HG03103 (cell line): ENCODE data around the gene EFCAB11.
"Not testable (repeated sequence)": the region's sequence is repeated elsewhere in the genome, so short reads cannot be mapped to it uniquely, and the experiment has no call there.

Experiments used
- ATAC-seq: cut with Tn5 transposase; IDR thresholded peaks from one replicate; pipeline ENCODE4 v1.9.1; 2021; ENCODE audit warnings: low read depth; ENCODE audit not compliant: unreplicated experiment

Gene EFCAB11

DNA sequence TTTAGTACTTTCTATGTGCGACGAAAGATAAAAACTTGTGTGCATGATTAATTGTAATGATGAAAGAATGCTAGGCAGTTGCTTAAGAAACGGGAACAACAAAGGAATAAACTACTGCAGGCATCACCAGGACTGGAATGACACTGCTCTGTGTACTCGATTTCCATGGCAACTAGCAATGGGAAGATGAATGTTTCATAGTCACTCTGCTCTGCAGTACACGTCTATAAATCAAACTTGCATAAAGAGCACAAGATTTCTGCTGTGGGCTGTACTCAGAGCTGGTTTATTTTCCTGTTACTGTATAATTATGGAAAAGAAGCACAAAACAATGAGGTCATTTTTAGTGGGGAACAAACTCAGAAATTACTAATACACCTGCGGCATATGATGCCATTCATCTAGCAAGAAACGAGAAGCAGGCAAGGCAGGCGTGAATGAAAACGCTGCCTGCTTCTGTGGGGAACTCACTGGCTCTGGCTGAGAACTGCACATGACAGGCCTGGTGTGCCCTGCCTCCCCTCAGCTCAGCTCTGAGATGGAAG lies 41.8 kb downstream of the EFCAB11 start:
- no peak for ATAC-seq

DNA sequence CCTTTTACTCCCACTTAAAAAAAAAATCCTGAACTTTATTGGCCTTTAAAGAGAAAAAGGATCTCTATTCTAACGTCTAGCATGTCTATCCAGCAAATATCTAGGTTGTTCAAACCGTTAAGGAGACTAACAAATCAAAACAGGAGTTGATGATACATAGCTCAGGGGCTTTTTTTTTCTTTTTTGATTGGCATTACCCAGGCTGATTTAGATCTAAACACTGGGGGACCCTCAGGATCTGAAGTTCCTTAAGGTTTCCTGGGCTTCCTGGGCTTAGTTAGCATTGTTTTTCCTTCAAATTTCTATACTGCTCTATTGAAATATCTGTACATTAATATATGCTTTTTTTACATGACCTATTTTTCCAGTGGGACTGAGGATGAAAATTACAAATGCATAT lies 42.3 kb downstream of the EFCAB11 start:
- ATAC-seq: no peak

DNA sequence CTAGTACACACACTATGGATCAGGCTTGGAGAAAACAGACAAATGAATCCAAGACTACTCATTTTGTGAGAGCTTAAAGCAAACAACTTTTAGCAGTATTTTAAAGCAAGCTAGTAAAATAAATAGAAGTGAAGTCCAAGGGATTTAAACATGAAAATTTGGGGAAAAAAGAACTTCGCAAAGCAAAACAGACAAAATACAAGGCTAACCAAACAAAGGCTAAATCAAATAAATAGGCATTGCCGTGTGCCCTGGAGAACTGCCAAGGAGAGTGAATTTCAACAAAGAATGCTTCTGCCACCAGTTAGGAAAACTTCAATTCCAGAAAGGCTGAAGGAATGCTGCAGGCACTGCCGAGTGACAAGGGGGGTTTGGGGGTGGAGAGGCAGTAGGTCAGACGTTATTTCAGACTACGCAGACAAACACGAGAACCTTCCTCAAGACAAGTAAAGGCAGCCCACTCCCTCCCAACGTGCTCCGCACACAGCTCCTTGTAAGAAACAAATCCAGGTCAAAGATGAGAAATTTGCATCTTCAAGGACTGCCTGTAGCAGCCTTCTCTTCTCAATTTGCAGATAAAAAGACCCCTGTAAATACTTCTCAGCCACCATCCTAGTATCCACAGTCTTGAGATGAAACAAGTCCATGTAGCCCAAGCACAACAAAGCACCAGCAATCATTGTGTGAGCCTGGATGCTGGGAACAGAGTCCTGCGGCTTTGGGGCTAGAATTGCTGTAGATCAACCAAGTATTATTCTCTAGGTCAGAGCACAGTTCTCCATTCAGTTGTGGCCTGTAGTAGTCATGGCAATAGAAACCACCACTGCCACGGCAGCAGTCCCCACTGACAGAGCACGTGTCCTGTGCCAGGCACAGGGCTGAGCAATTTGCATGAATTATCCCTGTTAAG lies 43.3 kb downstream of the EFCAB11 start:
- no peak for ATAC-seq

DNA sequence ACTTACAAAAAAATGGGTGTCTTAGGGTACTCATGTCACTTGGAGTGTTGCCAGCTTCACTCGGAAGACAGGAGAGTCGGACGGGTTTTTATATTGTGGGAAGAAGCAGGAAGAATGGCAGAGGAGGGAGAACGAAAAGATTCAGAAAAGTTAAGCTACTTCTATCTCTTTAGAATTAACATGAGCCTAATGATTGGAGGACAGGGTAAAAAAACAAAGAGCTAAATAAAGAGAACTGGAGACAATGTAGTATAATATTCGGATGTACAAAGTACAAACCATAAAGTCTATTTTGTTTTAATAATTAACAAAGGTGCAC lies 43.9 kb downstream of the EFCAB11 start:
- ATAC-seq: no peak

DNA sequence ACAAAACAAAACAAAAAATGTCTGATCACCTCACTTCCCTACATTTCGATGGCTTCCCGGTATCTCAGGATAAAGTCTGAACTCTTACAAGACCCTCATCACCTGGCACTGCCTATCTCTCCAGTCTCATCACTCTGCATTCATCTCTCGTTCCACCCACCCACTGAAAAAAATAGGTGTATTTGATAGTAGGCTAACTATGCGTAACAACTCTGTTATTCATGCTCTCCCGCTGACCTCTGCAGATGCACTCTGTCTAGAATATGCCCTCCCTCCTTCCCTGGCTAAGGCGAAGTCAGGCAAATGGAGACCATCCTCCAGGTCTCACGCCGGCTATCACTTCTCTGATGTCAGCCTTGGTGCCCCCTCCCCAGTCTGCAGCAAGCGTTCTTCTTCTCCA lies 44.9 kb downstream of the EFCAB11 start:
- ATAC-seq: no peak

DNA sequence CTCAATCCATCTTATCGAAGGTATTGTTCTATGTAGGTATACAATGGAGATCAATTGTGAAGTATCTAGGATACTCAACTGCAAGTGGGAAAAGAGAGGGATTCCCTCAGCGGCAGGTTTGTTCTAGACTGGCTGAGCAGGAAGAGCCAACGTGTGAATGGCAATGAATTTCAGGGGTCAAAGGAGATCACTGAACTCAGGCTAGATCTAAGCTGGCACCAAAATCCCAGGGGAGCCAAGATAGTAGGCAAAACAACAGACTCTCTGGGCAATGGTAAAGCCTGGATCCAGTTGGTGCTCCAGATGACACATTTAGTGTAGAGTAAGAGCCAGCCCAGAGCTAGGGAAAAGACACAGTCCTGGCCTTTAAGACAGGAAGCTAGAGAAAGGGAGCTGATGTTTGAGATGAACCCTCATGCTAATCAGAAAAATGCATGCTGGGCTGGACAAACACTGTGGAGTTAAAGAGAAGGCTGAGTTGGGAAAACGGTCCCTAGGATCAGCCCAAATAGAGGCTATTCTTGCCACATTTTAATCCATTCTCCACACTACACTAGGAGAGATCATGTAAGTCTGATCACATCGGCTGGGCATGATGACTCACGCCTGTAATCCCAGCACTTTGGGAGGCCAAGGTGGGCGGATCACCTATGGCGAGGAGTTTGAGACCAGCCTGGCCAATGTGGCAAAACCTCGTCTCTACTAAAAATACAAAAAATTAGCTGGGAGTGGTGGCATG lies 45.6 kb downstream of the EFCAB11 start:
- no peak for ATAC-seq

DNA sequence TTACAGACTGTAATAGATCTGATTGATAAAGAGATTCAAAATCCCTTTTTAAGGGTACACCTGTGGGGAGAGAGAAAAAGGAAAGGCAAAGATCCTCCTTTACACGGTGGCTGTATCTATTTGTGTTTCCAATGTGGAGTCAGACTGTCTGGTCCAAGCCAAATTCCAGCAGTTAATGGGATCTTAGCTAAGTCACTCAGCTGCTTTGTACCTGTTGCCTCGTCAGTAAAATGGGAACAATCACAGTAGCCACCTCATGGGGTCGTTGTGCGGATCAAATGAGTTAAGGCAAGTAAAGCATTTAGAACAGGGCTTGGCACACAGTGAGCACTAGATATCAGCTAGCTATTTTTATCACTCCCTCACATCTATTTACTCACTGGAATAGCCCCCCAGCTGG lies 46.9 kb downstream of the EFCAB11 start:
- no peak for ATAC-seq

DNA sequence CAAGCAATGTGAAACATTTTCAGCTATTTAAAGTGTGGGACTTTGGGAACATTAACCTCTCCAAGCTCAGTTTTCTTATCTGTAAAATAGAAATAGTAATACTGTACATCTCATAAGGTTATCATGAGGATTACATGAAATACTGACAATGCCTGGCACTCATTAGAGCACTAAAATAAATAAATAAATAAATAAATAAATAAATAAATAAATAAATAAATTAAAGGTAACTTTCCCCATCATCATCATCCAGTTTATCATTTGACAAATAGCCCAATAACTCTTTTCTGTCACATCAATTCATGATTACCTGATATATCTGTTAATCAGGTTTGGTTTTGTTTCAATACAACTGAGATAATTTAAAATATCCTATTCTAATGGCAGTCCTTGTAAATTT lies 48.5 kb downstream of the EFCAB11 start:
- no peak for ATAC-seq

DNA sequence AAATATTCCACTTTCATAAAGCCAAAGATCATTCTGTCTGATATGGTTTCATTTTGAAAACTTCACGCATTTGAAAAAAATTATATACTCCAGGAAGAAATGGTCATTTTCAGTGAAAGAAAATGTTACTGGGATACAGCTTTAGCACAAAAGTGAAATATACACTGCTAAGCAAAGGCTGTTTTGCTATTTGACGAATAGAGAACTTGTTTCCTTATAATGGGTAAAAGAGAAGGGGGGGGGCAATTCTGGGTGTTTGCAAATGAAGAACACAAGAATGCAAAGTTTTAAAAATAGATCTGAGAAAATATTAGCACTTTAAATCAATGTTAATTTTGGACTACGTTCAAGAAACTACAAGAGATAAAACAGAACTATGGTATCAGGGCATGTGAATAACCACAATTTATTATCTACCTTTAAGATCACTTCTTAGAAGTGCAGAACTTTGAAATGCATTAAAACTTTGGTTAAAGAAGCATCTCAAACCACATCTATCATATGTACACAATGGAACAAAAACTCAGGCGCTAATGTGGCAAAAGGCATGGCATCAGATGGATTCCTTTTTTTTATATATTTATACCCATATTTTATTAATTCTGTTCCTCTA lies 51.1 kb downstream of the EFCAB11 start:
- no peak for ATAC-seq

DNA sequence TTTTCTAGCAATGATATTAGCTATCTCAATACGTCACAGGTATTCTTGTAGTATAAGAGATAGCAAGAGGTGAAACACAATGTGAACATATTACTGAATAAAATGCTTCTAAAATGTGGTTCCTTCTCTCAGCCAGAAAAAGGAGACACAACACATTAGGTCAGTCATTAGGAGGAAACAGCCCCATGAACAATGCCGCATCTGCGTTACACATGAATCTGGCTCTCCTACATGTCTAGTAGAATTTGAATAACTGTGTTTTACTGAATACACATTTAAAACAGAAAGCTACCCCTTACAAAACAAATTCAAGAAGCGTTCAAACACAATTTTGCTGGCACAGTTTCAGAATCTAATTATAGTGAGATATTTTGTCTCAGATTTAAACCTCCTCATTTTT lies 51.6 kb downstream of the EFCAB11 start:
- ATAC-seq: no peak

DNA sequence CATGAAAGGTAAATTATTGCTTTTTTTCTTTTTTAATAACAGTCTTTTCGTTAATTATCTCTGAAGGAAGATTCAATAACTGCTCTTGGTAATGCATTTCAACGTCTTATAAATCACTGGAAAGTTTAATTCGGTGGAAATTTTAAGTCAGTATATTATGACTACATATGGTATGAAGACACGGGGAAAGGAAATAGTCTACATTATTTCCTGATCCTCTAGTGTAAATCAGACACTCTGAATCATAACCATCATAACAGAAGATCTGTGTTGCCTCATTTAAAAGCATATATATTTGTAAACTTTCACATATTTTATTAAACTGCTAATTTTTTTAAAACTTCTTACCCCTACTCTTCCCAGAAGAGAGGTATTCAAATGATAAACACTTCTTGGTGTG lies 53.7 kb downstream of the EFCAB11 start:
- ATAC-seq: no peak

DNA sequence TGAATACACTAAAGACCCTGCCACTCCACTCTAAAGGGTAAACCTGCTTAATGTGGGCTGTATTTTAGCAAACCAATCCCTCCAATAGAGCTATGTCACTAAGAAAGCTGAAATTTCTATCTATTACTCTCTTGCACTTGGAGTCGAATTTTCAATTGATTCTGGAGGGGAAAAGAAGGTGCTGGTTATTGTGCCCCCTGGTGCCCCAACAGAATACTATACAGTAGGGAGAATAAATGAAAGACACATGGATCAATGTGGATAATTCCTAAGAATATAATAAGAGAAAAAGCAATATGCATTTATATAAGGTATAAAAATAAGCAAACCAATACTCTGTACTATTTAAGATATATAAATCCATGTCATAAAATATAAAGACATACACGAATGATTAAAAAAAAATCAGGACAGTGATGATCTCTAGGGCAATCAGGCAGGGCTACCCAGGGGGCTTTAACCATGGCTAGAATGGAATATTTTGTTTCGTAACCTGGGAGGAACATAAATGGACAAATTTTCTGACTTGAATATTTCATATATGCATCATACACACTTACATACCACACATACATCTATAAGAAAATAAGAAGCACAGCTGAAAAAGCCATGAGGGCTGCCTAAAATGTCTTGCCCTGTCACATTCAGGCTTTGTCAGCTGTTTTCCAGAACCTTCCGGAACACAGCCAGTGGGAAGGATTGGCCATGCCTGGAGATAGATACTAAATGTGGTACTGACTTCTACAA lies 54.4 kb downstream of the EFCAB11 start:
- ATAC-seq: no peak

DNA sequence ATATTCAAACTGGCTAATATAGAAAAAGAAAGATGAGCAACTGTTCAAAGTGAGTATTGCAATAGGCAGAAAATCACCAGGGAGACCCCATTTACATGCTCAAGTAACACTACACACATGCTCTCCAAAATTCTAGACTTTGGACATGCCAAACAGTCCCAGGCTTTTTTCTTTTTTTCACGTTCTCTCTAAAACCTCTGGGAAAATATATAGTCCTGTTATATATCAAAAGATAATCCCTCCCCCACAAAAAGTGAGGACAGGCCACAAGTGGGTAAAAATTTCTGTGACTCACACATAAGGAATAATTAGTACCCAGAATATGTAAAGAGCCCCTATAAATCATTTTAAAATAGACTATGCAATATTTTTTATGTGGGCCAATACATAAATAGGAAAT lies 55.2 kb downstream of the EFCAB11 start:
- ATAC-seq: no peak

DNA sequence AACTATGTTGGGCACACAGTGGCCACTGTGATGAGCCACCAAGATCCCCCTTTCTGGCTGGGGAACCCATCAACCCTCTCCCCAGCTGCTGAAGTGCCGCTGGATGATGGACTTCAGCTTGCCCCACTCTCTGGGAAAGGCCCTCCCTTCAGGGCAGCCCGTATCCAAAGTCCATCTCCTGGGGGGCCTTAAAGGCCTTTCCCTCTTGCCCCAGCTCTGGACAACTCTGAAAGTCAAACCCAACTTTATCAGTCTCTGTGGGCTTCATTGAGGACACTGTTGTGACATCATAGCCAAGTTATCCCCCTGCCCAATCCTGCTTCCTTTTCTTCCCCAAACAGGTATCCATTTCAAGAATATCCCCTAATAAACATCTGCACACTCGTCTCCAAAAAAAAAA lies 61.1 kb downstream of the EFCAB11 start:
- not testable (repeated sequence) for ATAC-seq

DNA sequence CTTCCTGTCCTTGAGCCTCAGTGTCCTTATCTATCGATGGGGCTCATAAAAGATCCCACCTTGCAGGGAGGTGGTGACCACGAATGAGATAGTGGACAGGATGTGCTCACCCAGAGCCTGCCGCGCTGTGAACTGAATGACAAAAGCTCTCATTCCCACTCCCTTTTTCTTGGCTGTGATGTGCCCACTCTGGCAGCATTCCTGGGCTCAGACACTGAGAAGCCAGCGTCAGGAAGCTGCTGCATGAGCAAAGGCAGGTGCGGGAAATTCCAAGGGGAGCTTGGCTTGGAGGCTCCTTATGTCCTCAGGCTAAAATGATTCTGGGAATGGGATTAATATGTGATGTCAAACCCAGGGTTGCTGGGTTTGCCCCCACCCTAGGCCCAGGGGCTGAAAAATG lies 61.6 kb downstream of the EFCAB11 start:
- ATAC-seq: no peak

DNA sequence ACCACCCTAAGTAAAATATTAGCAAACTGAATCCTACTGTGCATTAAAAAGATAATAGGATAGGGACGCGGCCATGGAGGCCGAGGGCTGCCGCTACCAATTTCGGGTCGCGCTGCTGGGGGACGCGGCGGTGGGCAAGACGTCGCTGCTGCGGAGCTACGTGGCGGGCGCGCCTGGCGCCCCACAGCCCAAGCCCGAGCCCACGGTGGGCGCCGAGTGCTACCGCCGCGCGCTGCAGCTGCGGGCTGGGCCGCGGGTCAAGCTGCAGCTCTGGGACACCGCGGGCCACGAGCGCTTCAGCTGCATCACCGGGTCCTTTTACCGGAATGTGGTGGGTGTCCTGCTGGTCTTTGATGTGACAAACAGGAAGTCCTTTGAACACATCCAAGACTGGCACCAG lies 62.8 kb downstream of the EFCAB11 start:
- not testable (repeated sequence) for ATAC-seq

DNA sequence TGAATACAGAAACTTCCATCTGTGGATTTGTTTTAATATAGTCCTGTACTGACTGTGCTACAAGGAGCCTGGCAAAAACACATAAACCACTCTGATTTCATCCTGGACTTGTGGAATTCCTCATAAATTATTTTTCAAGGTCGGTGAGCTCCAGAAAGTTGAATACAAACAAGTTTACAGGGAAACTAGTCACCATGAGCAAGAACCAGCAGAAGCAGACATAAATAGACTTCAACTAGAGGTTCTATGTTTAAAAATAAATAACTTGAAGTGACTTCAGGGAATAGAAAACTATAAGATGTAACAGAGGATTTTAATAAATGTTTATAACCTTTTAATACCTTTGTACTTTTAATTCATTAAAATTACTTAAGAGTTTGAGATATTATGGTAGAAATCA lies 63.5 kb downstream of the EFCAB11 start:
- no peak for ATAC-seq

DNA sequence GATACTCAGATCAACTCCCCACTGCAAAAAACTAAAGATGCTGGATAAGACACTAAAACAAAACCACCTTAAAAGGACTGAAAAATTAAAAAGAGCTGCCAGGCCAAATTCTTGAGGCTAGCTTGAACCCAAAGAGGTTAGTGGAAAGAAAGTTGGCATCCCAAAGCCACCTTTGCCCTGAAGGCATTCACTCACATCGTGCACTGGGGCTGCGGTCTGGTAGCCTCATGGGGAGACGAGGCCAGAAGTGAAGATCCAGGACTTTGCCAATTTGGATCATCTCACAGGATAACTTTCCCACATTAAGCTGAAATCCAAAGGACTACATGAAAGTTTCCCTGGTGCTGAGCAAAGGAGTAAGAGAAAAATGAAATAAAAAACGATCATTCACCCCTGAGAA lies 63.9 kb downstream of the EFCAB11 start:
- no peak for ATAC-seq

DNA sequence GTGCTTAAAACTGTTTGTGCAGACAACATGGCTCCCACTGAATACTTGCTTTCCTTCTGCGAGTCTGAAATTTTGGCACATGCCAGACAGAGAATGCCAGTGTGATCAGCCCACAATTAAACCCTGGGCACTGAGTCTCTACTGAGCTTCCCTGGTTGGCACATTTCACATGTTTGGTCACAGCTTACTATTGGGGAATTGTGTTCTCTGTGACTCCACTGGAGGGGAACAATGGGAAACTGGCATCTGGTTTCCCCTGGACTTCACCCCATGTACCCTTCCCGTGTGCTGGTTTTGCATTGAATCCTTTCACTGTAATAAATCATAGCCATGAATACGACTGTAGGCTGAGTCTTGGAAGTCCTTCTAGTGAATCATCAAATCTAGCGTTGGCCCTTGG lies 64.9 kb downstream of the EFCAB11 start:
- ATAC-seq: no peak

DNA sequence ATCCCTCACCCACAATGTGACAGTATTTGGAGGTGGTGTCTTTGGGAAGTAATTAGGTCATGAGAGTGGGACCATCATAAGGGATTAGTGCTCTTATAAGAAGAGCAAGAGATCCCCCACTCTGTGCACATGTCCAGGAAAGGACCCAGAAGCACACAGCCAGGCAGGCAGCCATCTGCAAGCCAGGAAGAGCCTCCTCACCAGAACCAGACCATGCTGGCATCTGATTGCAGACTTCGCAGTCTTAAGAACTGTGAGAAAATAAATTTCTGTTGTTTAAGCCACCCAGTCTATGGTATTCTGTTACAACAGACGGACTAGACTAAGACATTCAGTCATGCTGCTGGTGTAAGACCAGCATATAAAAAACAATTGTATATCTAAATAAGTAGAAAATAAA lies 69.8 kb downstream of the EFCAB11 start:
- no peak for ATAC-seq

DNA sequence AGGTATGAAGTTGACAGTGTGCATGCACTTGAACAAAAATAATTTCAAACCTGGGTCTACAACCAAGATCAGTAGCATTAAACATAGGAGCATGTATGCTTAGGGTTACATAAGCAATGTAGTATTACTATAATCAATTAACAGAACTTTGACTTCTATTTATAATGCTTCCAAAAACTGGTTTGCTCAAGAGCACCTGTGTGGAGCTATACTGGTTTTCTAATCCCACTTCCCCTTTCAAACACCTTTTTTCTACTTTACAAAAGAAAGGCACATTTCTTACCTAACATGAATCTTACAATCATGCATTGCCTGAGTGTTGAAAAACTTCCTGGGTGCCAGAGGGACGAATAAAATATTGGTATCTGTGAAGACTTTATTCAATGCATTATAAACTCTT lies 72.7 kb downstream of the EFCAB11 start:
- ATAC-seq: peak; percentile 56
